PC-3 (cell line): ENCODE measurements around the gene LHFPL6. TPM values are rescaled to one million over a fixed set of nuclear protein-coding genes. Genes with fewer than 3 reads are reported as not detected.
A peak's percentile ranks its signal among the peaks of the same experiment; 100 is the strongest.

Experiments
- ATAC-seq: fragments of 200-7000 bp; cut with Tn5 transposase; 2 replicates; pipeline ENCODE4 v1.9.1; 2020; ENCODE audit warnings: mild to moderate bottlenecking, moderate library complexity
- BruUV-seq: library from RNA; stranded (reverse); fragments of 400-500 nt; replicated peaks from 2 replicates; lab custom pipeline; 2021; lab: Mats Ljungman, UMichigan
- CTCF ChIA-PET: fragments of 300-600 bp; sonication (Branson Sonifier 250); formaldehyde crosslinking; loops from one replicate; lab custom pipeline; 2022; ENCODE audit warnings: antibody characterized with exemption; lab: Charles Lee
- POLR2A ChIA-PET: fragments of 300-600 bp; sonication (Branson Sonifier 250); formaldehyde crosslinking; loops from one replicate; lab custom pipeline; 2022; ENCODE audit warnings: antibody characterized with exemption; ENCODE audit not compliant: unreplicated experiment; lab: Charles Lee
- DNase-seq: peaks from one replicate; pipeline ENCODE4 v3.0.0-alpha.2; 2015
- H2AFZ ChIP-seq: fragments of 300-600 bp; sonication (generic); 2 replicates; pipeline ENCODE4 v1.6.0; 2016; ENCODE audit warnings: antibody characterized with exemption, low read length
- H3F3A ChIP-seq: fragments of 300-600 bp; sonication (generic); one replicate; pipeline ENCODE4 v1.6.0; 2017; ENCODE audit warnings: antibody characterized with exemption, low read length, control low read depth, mild to moderate bottlenecking; ENCODE audit not compliant: unreplicated experiment
- H3K27ac ChIP-seq: fragments of 300-600 bp; sonication (generic); 2 replicates; pipeline ENCODE4 v1.5.1; 2016; ENCODE audit warnings: mild to moderate bottlenecking, low read length
- H3K27me3 ChIP-seq: fragments of 300-600 bp; sonication (generic); 2 replicates; pipeline ENCODE4 v1.6.1; 2016; ENCODE audit warnings: low read length, mixed read lengths
- H3K36me3 ChIP-seq: fragments of 300-600 bp; sonication (generic); 2 replicates; pipeline ENCODE4 v1.6.1; 2016; ENCODE audit warnings: low read depth, mixed run types, low read length, mixed read lengths
- H3K4me1 ChIP-seq: fragments of 300-600 bp; sonication (generic); 2 replicates; pipeline ENCODE4 v1.5.1; 2016; ENCODE audit warnings: low read length; ENCODE audit not compliant: insufficient read depth
- H3K4me2 ChIP-seq: fragments of 300-600 bp; sonication (generic); 2 replicates; pipeline ENCODE4 v1.6.0; 2016; ENCODE audit warnings: low read length
- H3K4me3 ChIP-seq: fragments of 300-600 bp; sonication (generic); 2 replicates; pipeline ENCODE4 v1.5.1; 2016; ENCODE audit warnings: mild to moderate bottlenecking, low read length, mixed read lengths
- H3K79me2 ChIP-seq: fragments of 300-600 bp; sonication (generic); 2 replicates; pipeline ENCODE4 v1.6.1; 2017; ENCODE audit warnings: low read length, mixed read lengths
- H3K9ac ChIP-seq: fragments of 300-600 bp; sonication (generic); 2 replicates; pipeline ENCODE4 v1.6.0; 2016; ENCODE audit warnings: mild to moderate bottlenecking, low read length
- H3K9me2 ChIP-seq: fragments of 300-600 bp; sonication (generic); replicated peaks from 2 replicates; pipeline ENCODE4 v1.6.1; 2016; ENCODE audit warnings: mixed run types, low read length, mixed read lengths
- H3K9me3 ChIP-seq: fragments of 300-600 bp; sonication (generic); 2 replicates; pipeline ENCODE4 v1.6.1; 2016; ENCODE audit warnings: low read length, mixed read lengths
- H4K20me1 ChIP-seq: fragments of 300-600 bp; sonication (generic); 2 replicates; pipeline ENCODE4 v1.6.1; 2016; ENCODE audit warnings: low read length, mixed read lengths
- CTCF ChIP-seq: fragments of 300-600 bp; sonication (generic); conservative IDR thresholded peaks from 2 replicates; pipeline ENCODE4 v1.5.1; 2017; ENCODE audit warnings: antibody characterized with exemption, low read depth, mild to moderate bottlenecking, low read length
- EZH2 ChIP-seq: fragments of 300-600 bp; sonication (generic); IDR thresholded peaks from one replicate; pipeline ENCODE4 v1.6.1; 2017; ENCODE audit warnings: antibody characterized with exemption, mild to moderate bottlenecking, low read length; ENCODE audit not compliant: unreplicated experiment
- EZH2phosphoT487 ChIP-seq: fragments of 300-600 bp; sonication (generic); IDR thresholded peaks from 2 replicates; pipeline ENCODE4 v1.6.1; 2018; ENCODE audit warnings: mild to moderate bottlenecking, antibody characterized with exemption, low read length, borderline replicate concordance
- intact Hi-C: fragments of 100-400 bp; cut with micrococcal nuclease; formaldehyde crosslinking; loops from 2 replicates; pipeline ENCODE4 v1.9.0; 2023
- total RNA-seq: library from RNA; depleted of rRNA; stranded (reverse); fragments of >200 nt; gene quantifications from 2 replicates; pipeline ENCODE4 v1.2.3, GENCODE V29; 2014

The LHFPL6 gene
- total RNA-seq, 1 experiment from 2014 or later = 7.8 TPM

DNA sequence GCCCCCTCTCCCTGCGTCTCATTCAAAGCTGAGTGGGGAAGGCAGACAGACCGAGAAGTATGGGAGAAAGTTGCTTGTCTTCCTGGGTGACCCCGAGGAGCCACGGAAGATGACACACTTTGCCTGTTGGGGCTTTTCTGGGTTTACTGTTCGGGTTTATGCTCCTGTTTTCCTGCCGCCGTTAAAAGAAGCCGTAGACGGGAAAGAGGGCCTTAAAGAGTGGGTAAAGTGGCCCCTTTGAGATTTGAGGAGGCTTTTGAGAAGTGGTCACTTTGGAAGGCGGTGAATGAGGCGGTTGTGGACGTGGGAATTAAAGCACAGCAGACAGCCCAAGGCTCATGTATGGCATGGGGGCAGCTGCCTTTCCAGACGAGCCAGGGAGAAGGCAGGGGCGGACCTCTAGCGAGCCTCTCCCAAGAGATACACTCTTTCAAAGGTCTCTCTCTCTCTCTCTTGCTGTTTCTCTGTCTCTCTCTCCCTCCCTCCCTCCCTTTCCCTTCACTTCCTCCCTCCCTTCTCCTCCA is 493 bp upstream of the LHFPL6 start:
- ChIA-PET CTCF (no interaction called here), POLR2A (interaction anchor here (0.7 kb wide), 1 partner anchor 190 kb away, joined by 11 read pairs; no protein-coding TSS in a partner anchor)
- H3K4me2 ChIP-seq = peak overlapping the region; percentile 97
- peak overlapping the region; percentile 94 for H3K4me3 ChIP-seq
- TF ChIP-seq EZH2phosphoT487 = no peak
- TF ChIP-seq EZH2 = no peak
- no peak for TF ChIP-seq CTCF
- no peaks in the 10 kb centered on the region for H3K9me3 ChIP-seq
- intact Hi-C loops = loop anchor here (1.0 to 5.0 kb wide), 4 partner anchors 38 to 105 kb away; no protein-coding TSS in a partner anchor
- no peaks in the 10 kb centered on the region for H3K36me3 ChIP-seq
- H3K9ac ChIP-seq = peak overlapping the region; percentile 67
- H4K20me1 ChIP-seq = no peaks in the 10 kb centered on the region
- H3K79me2 ChIP-seq = peaks cover 17% of the 10 kb centered on the region
- H2AFZ ChIP-seq = peak overlapping the region; percentile 97
- no TSS peak for BruUV-seq
- H3F3A ChIP-seq = no peaks in the 10 kb centered on the region
- no peaks in the 10 kb centered on the region for H3K27me3 ChIP-seq
- no peaks in the 10 kb centered on the region for H3K9me2 ChIP-seq
- ATAC-seq (peak; percentile 36), DNase-seq (peak; percentile 16)
- H3K4me1 ChIP-seq = peaks cover 3% of the 10 kb centered on the region; the same call in 1 of the 2 replicates
- H3K27ac ChIP-seq = peak overlapping the region; percentile 23; the same call in 1 of the 2 replicates

DNA sequence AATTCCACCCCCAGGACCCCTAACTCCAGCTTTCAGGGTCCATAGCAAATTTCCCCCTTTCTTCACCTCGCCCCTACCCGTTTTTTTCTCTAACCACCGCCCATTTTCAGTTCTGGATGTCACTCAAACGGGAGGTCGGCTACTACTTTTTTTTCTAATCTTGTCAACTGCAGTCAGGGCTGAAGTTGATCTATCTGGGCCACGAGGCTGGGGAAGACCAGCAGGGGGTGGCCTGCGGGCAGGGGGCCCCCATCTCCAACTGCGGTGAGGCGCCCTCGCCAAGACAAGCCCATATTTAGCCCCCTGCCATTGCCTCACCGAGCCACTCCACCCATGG is 748 bp downstream of the LHFPL6 start:
- no peaks in the 10 kb centered on the region for H3K9me3 ChIP-seq
- no peak for DNase-seq
- no peaks in the 10 kb centered on the region for H3K27me3 ChIP-seq
- H3K36me3 ChIP-seq = no peaks in the 10 kb centered on the region
- peaks cover 3% of the 10 kb centered on the region; the same call in 1 of the 2 replicates for H3K4me1 ChIP-seq
- H3K79me2 ChIP-seq = peaks cover 17% of the 10 kb centered on the region
- H3K27ac ChIP-seq = no peak overlapping the region
- ATAC-seq = no peak
- no peaks in the 10 kb centered on the region for H4K20me1 ChIP-seq
- TF ChIP-seq EZH2 (no peak), CTCF (no peak), EZH2phosphoT487 (no peak)
- no peaks in the 10 kb centered on the region for H3F3A ChIP-seq
- H3K9ac ChIP-seq = peak overlapping the region; percentile 67
- H2AFZ ChIP-seq = peak overlapping the region; percentile 97
- H3K9me2 ChIP-seq = no peaks in the 10 kb centered on the region
- H3K4me3 ChIP-seq = peak overlapping the region; percentile 94
- H3K4me2 ChIP-seq = peak overlapping the region; percentile 97
- no TSS peak for BruUV-seq
- ChIA-PET CTCF (interaction anchor here (0.9 kb wide), 1 partner anchor 14 kb away, joined by 4 read pairs; no protein-coding TSS in a partner anchor), POLR2A (no interaction called here)
- intact Hi-C loops = loop anchor here (1.0 to 5.0 kb wide), 4 partner anchors 61 to 187 kb away; no protein-coding TSS in a partner anchor

- TF ChIP-seq EZH2 (no peak), CTCF (no peak), EZH2phosphoT487 (no peak)
- no peaks in the 10 kb centered on the region for H3K27me3 ChIP-seq
- H3K9me2 ChIP-seq = no peaks in the 10 kb centered on the region
- no peak overlapping the region for H3K27ac ChIP-seq
- POLR2A ChIA-PET = interaction anchor here (0.6 kb wide), 1 partner anchor 157 kb away, joined by 5 read pairs; no protein-coding TSS in a partner anchor
- peak overlapping the region; percentile 97 for H2AFZ ChIP-seq
- no peaks in the 10 kb centered on the region for H3K9me3 ChIP-seq
- intact Hi-C loops = loop anchor here (1.0 to 5.0 kb wide), 4 partner anchors 61 to 186 kb away; no protein-coding TSS in a partner anchor
- DNase-seq = no peak
- H3K36me3 ChIP-seq = no peaks in the 10 kb centered on the region
- H4K20me1 ChIP-seq = no peaks in the 10 kb centered on the region
- no peak for ATAC-seq
- H3K4me3 ChIP-seq = peak overlapping the region; percentile 94
- peak overlapping the region; percentile 67; the same call in 1 of the 2 replicates for H3K9ac ChIP-seq
- CTCF ChIA-PET = no interaction called here
- peak overlapping the region; percentile 97 for H3K4me2 ChIP-seq
- peaks cover 17% of the 10 kb centered on the region for H3K79me2 ChIP-seq
- no TSS peak for BruUV-seq
- no peaks in the 10 kb centered on the region for H3F3A ChIP-seq
- H3K4me1 ChIP-seq = peaks cover 9% of the 10 kb centered on the region; the same call in 1 of the 2 replicates
These were observed 1.4 kb downstream of the LHFPL6 start for GRCh38 chr13:39601636-39602035.
